Endodermal cell (in vitro differentiated cells): Measurements from ENCODE around the gene RNF144A. TPM values are rescaled to one million over a fixed set of nuclear protein-coding genes. Genes with fewer than 3 reads are reported as not detected.

Experiments used
- DNase-seq: peaks from one replicate; pipeline ENCODE4 v3.0.0-alpha.2; 2017
- H3K27ac ChIP-seq: 2 replicates; pipeline ENCODE4 v1.5.1; 2013; ENCODE audit warnings: mild to moderate bottlenecking, low read depth, low read length, moderate library complexity
- H3K27me3 ChIP-seq: 2 replicates; pipeline ENCODE4 v1.6.1; 2013; ENCODE audit warnings: mild to moderate bottlenecking, low read length, moderate library complexity; ENCODE audit not compliant: insufficient read depth, control insufficient read depth, poor library complexity, severe bottlenecking
- H3K36me3 ChIP-seq: 2 replicates; pipeline ENCODE4 v1.7.0; 2013; ENCODE audit warnings: mild to moderate bottlenecking, low read length, moderate library complexity; ENCODE audit not compliant: control insufficient read depth, insufficient read depth
- H3K4me1 ChIP-seq: one replicate; pipeline ENCODE4 v1.7.0; 2013; ENCODE audit warnings: low read length; ENCODE audit not compliant: control insufficient read depth, insufficient read depth
- H3K4me3 ChIP-seq: 2 replicates; pipeline ENCODE4 v1.5.1; 2013; ENCODE audit warnings: mild to moderate bottlenecking, low read length, moderate library complexity
- H3K9ac ChIP-seq: 2 replicates; pipeline ENCODE4 v1.6.1; 2013; ENCODE audit warnings: mild to moderate bottlenecking, low read length, moderate library complexity; ENCODE audit not compliant: poor library complexity, severe bottlenecking; ENCODE audit errors: extremely low read depth
- H3K9me3 ChIP-seq: 2 replicates; pipeline ENCODE4 v1.6.1; 2013; ENCODE audit warnings: mild to moderate bottlenecking, low read length, moderate library complexity; ENCODE audit not compliant: control insufficient read depth
- H3K27ac Mint-ChIP-seq: 2 replicates; pipeline ENCODE4 v1.8.0; 2020; ENCODE audit warnings: mixed read lengths
- H3K27me3 Mint-ChIP-seq: 2 replicates; pipeline ENCODE4 v1.8.0; 2021; ENCODE audit warnings: mild to moderate bottlenecking, mixed read lengths; ENCODE audit not compliant: insufficient read depth
- H3K36me3 Mint-ChIP-seq: 2 replicates; pipeline ENCODE4 v1.8.0; 2020; ENCODE audit warnings: low read depth, mixed read lengths
- H3K4me1 Mint-ChIP-seq: 2 replicates; pipeline ENCODE4 v1.8.0; 2020; ENCODE audit warnings: mixed read lengths
- H3K4me3 Mint-ChIP-seq: 2 replicates; pipeline ENCODE4 v1.8.0; 2020; ENCODE audit warnings: mild to moderate bottlenecking, moderate library complexity, mixed read lengths
- H3K9me3 Mint-ChIP-seq: 2 replicates; pipeline ENCODE4 v1.8.0; 2020; ENCODE audit warnings: mild to moderate bottlenecking, mixed read lengths
- WGBS, 2 experiments: methylation state at CpG; one replicate each; pipeline versions ENCODE4 v1.1.5 to v1.1.7; 2013; ENCODE audit warnings: missing lambda C conversion rate in 2 of 2, mixed read lengths in 1 of 2; ENCODE audit not compliant: insufficient coverage in 1 of 2, insufficient read length in 1 of 2; 5-methylcytosine and 5-hydroxymethylcytosine counted together
- total RNA-seq, 2 donors: library from RNA; stranded (reverse); fragmentation: NEBNext Ultra II Directional in 1 of 2; extraction: Animal tissue kit (Norgen Biotek cat#: 25700) in 1 of 2; gene quantifications; 2 replicates in 1 of 2; 3 replicates in 1 of 2; pipeline ENCODE4 v1.2.1, GENCODE V29; 2021
- TF ChIP-seq, protein P1 (sequence below): fragments of 200-600 bp; sonication (generic); conservative IDR thresholded peaks from 2 replicates; pipeline ENCODE4 v1.5.0; 2021; ENCODE audit warnings: antibody characterized with exemption, mild to moderate bottlenecking

Gene RNF144A
- total RNA-seq, 2 donors from 2014 or later = 12.4 to 26.0 TPM

DNA sequence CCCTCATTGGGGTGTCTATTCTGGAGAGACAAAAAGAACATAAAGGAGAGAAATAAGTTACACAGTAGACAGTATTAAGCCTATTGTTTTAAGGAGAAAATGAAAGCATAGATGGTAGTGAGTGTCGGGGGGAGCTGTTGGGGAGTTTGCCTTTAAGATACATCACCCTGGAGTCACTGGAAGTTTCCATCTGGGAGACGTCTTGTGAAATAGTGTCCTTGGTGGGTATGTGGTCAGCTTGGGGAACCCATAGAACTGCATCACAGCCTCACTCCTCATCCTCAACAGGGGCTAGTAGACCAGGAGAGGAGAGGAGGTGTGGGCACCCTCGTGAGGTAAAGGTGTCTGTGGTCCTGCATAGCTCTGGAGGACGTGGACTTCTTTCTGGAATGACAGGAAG, 60.6 kb downstream of the RNF144A start:
- Histone ChIP-seq H3K9me3 (peaks cover 21% of the 10 kb centered on the region), H3K4me3 (no peak overlapping the region), H3K27me3 (no peaks in the 10 kb centered on the region), H3K9ac (no peak overlapping the region), H3K27ac (no peak overlapping the region), H3K4me1 (no peaks in the 10 kb centered on the region), H3K36me3 (peaks cover 4% of the 10 kb centered on the region)
- H3K27me3 Mint-ChIP-seq = no peaks in the 10 kb centered on the region
- DNase-seq = no peak
- 85 to 100% methylated on average over 1 to 4 of the region's 4 CpGs for WGBS, 2 experiments
- H3K36me3 Mint-ChIP-seq = peaks cover 25% of the 10 kb centered on the region
- H3K4me3 Mint-ChIP-seq = no peak overlapping the region
- TF ChIP-seq, protein P1, sequence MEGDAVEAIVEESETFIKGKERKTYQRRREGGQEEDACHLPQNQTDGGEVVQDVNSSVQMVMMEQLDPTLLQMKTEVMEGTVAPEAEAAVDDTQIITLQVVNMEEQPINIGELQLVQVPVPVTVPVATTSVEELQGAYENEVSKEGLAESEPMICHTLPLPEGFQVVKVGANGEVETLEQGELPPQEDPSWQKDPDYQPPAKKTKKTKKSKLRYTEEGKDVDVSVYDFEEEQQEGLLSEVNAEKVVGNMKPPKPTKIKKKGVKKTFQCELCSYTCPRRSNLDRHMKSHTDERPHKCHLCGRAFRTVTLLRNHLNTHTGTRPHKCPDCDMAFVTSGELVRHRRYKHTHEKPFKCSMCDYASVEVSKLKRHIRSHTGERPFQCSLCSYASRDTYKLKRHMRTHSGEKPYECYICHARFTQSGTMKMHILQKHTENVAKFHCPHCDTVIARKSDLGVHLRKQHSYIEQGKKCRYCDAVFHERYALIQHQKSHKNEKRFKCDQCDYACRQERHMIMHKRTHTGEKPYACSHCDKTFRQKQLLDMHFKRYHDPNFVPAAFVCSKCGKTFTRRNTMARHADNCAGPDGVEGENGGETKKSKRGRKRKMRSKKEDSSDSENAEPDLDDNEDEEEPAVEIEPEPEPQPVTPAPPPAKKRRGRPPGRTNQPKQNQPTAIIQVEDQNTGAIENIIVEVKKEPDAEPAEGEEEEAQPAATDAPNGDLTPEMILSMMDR = no peak
- H3K27ac Mint-ChIP-seq = no peak overlapping the region
- no peaks in the 10 kb centered on the region for H3K4me1 Mint-ChIP-seq
- peaks cover 30% of the 10 kb centered on the region for H3K9me3 Mint-ChIP-seq

DNA sequence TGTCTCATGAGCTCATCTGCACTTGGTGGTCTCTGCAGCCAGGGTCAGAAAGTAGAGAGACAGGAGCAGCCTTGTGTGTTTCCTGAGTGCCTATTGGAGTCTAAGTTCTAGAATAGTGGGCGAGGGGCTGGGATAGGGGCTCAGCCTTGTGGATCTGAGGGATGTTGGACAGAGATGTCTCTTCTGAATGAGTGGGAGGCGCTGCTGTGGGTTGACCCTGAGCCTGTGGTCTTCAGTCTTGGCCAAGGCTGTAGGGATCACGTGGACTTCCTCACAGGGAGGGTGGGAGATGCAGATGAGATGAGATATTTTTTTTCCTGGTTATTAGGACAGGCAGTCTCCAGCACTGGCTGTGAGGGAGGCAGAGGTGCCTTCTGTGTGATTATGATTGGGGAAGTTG, 61.8 kb downstream of the RNF144A start:
- 93 to 100% methylated on average over 1 to 3 of the region's 3 CpGs for WGBS, 2 experiments
- TF ChIP-seq, protein P1 = no peak
- peaks cover 4% of the 10 kb centered on the region for H3K36me3 ChIP-seq
- peaks cover 25% of the 10 kb centered on the region for H3K36me3 Mint-ChIP-seq
- no peak for DNase-seq
- no peaks in the 10 kb centered on the region for H3K27me3 Mint-ChIP-seq
- no peak overlapping the region for H3K27ac ChIP-seq
- no peak overlapping the region for H3K4me3 ChIP-seq
- peaks cover 21% of the 10 kb centered on the region for H3K9me3 ChIP-seq
- no peaks in the 10 kb centered on the region for H3K27me3 ChIP-seq
- H3K9ac ChIP-seq = no peak overlapping the region
- H3K4me1 Mint-ChIP-seq = no peaks in the 10 kb centered on the region
- peaks cover 30% of the 10 kb centered on the region for H3K9me3 Mint-ChIP-seq
- H3K4me1 ChIP-seq = no peaks in the 10 kb centered on the region
- no peak overlapping the region for H3K4me3 Mint-ChIP-seq
- no peak overlapping the region for H3K27ac Mint-ChIP-seq

DNA sequence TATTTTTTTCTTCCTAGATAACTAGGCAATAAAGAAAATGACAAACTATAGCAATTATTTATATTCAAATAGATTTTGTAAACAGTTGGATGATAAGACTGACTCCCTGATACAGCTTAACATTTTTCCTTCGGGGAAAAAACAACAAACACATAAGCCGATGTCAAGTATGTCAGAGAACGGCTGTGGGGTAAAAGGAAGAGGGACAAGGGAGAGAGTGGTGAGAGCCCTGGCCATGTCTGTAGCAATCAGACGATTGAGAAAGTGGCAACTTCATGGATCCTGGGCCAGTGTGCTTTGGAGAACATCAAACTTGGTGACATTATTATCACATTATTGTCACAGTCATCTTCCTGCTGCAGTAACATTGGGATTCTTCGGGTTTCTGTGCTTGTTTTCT, 65.2 kb downstream of the RNF144A start:
- H3K4me1 ChIP-seq = no peaks in the 10 kb centered on the region
- Mint-ChIP-seq H3K27ac (no peak overlapping the region), H3K4me3 (no peak overlapping the region), H3K9me3 (peaks cover 30% of the 10 kb centered on the region), H3K36me3 (peaks cover 25% of the 10 kb centered on the region), H3K4me1 (peaks cover 14% of the 10 kb centered on the region), H3K27me3 (no peaks in the 10 kb centered on the region)
- H3K27ac ChIP-seq = no peak overlapping the region
- no peaks in the 10 kb centered on the region for H3K27me3 ChIP-seq
- 92 to 100% methylated on average over 2 to 5 of the region's 5 CpGs for WGBS, 2 experiments
- H3K36me3 ChIP-seq = peaks cover 4% of the 10 kb centered on the region
- H3K4me3 ChIP-seq = no peak overlapping the region
- no peak overlapping the region for H3K9ac ChIP-seq
- DNase-seq = no peak
- peaks cover 21% of the 10 kb centered on the region for H3K9me3 ChIP-seq
- TF ChIP-seq, protein P1 = no peak
